CD4-positive, alpha-beta T cell treated with Interleukin-10 for 1 hour (primary cell): Measurements from ENCODE around the gene CAMKV.

ENCODE experiments used
- DNase-seq: peaks from one replicate; pipeline ENCODE4 v3.0.0-alpha.2; 2020

Gene CAMKV

DNA sequence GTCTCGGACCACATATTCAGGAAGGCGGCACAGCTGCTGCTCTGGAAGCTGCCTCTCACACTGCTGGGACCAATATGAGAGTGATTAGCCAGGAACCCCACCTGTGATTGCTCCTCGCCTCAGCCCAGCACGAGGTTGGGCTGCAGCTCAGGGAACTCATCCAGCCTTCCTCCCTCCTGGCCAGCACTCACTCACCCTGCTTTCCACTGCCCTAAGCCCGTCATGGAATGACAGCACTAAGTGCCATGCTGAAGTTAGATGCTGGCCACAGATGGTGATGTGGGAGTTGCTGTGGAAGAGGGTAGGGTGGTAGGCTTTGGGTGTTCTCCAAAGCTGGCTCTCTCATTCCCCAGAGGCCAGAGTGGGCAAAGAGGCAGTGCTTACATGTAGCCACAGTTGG, 26.6 kb upstream of the CAMKV start:
- DNase-seq, result no peak

DNA sequence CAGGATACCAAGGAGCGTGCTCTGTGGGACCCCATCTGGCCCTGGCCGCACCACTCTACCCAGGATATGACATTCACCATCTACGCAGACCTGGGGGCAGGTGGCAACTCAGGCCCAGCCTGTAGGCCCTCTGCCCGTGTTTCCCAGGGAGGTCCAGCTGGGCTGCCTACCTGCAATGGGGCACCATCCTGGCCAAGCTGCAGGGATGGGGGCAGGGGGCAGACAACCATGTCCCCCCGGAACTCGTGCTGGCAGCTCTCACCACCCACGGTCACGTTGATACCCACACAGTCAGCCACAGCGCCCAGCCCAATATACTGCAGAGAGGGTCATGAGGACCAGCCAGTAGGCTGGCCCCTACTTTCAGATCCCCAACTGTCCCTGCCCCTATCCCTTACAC, 26.1 kb upstream of the CAMKV start:
- no peak for DNase-seq

DNA sequence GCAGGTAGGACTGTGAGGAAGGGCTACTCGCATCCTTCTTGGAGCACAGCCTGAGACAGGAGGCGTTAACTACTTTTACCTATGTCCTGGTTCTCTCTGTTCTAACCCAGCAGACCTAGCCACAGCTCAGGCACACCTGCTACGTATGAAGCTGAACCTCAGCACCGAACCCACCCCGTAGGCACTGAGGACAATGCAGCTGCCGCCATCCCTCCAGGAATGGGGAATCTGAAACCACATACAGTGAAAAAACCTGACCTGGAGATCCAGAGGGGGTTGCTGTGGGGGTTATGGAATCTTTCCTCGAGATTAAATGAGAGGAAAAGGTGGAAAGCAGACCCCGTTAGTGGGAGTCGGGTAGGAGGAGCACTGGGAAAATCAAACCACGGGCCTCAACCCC, 19.6 kb upstream of the CAMKV start:
- DNase-seq, result no peak

- DNase-seq, result no peak
These were observed 17.2 kb upstream of the CAMKV start for GRCh38 chr3:49886922-49887265.

DNA sequence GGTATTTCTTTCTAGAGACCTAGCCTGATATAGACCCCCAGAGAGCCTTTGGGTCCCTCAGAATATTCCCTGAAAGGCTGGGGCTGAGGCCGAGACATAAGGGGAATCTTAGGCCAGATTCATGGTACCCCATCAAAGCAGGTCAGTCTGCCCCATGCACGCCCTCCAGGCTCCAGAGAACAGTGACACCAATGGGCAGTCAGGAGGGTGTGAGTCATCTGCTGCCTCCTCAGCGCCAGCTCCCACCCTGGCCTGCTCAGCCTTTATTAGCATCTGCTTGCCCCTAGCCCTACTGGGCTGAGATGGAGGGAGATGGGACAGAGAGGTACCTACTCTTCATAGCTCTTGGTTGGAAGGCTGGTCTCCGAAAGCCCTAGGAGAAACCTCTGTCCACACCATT, 14.3 kb upstream of the CAMKV start:
- DNase-seq, result no peak

DNA sequence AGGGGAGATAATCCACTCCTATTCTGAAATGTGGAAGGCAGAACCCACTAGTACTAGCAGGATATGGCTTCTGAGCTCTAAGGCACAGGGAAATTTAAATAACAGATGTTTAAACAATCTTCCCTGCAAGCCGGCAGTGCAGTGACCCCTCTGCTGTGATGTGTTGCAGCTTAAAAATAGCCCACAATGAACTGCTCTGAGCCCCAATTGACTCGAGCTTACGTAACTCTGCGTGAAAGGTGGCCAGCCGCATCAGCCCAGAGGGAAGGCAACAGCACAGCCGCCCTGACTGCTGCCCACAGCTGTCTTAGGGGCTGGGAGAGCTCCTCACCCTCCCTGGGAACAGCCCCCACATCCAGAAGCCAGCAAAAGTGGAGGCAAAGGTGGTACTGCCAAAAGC, 12.5 kb upstream of the CAMKV start:
- no peak for DNase-seq

DNA sequence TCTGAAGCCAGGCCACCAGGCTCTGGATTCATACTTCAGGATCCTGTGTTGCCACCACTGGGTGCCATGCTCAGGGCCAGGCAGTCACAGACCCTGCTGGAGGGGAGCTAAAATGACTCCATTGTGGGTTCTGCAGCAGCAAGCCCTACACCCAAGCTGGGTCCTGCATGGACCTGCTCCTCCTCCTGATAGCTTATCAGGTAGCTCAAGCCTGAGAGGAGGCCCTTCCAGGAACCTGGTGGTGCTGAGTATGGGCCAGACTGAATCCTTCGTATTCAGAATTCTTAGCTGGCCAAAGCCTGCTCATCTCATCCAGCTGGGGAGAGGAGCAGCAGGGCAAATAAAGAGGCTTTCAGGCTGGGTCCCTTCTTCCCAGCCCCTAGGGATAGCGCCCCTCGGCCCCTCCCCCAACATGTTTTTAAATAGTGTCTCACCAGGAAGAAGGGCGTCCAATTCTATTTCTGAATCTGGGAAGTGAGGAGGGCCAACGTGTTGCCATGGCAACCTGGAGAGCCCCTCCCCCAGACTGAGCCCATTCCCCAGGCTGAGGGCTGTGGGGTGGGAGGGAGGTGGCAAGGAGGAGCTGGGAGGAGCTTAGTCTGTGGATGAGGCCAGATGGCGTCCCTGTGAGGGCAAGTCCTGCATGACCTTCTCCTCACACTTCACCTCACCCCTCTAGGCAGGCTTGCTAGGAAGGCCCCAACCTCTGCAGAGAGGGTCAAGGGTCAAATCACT, 11.0 kb upstream of the CAMKV start:
- no peak for DNase-seq

- no peak for DNase-seq
These were observed 10.0 kb upstream of the CAMKV start for GRCh38 chr3:49879721-49880120.

GRCh38 chr3:49878686-49879085, 9.0 kb upstream of the CAMKV start:
- DNase-seq, result no peak

DNA sequence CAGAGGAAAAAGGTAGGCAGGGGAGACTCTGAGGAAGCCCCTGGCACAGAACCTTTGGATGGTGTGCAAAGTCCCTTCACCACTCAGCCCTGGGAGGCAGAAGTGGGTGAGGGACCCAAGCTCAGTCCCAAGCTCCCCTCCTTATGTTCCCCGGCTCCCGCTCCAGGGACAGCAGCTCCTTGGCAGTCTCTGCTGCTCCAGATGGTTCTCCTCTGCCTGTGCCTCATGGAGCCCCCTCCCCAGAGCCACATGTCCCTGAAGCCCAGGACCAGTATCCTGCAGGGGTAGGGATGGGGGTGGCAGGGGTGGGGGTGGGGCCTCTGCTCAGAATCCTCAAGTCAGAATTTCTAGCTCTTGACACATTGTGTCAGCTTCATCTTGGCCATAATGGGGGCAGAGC, 8.0 kb upstream of the CAMKV start:
- DNase-seq, result no peak

- no peak for DNase-seq
These were observed 6.9 kb upstream of the CAMKV start for GRCh38 chr3:49876567-49876966.

DNA sequence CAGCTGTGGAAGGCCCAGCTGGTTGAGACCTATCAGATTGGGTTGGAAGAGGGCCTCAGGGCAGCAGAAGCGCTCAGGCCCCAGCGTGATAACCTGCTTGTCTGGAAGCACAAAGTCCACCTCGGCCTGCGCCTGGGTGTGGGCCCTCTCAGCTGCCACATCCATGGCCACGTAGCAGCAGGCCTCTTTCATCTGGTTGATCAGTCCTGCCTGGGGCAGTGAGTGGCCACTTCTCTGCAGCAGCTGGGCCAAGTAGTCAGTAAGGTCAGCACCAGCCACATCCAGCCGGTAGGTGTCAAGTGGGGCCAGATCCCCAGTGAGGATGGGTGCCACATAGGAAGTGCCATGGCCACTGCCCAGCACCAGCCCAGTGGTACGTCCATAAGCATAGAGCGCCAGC, 3.9 kb upstream of the CAMKV start:
- no peak for DNase-seq

DNA sequence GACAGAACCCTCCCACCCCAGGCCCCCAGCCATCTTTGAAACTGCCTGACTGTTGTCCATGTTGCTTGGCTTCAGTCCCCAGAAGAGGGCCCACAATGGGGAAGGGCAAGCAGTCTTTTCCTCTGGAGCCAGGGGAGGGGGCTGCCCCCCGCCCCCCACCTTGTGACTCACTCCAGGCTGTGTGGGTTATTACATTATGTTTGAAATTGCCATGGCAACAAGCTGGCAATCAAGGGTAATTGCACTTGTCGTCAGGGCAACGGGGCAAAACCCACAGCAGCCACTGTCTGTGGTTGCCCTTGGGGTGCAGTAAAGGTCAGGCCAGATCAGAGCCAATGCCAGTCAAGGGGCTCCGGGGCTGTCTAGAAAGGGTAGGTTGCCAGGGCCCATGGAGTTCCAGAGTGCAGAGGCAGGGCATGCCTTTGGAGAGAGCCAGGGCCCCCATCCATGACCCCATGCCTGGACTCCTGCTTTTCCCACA, 3.1 kb upstream of the CAMKV start:
- DNase-seq, result peak; percentile 36

DNA sequence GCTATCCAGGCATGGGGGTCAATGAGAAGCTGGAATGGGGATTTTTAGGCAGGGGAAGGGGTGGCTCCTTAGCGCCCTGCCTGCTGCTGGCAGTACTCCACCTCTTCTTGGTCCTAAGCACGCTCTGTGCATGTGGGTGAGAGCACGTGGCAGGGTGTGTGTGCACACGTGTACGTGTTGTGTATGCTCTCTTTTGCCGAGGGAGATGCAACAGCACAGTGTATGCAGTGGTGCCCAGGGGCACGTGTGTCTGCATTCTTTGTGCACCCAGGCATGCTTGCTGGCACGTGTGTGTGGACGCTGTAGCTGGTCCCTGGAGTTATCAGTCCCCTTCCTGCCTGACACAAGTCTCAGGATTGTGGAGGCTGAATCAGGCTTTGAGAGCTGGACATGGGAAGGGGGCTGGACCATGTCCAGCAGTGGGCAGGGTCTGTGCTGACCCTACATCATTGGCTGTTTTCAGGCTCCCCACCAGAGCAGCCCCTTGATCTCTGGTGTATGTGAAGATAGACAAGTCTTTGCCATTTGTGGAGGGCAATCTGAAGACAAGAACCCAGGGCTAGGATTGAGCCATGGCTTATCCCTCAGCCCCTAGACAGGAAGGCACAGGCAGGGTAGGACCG, 1.9 kb upstream of the CAMKV start:
- no peak for DNase-seq

GRCh38 chr3:49868862-49869466, 742 bp downstream of the CAMKV start:
- no peak for DNase-seq

- peak; percentile 16 for DNase-seq
These were observed 1.8 kb downstream of the CAMKV start for GRCh38 chr3:49867871-49868321.

GRCh38 chr3:49867400-49867799, 2.3 kb downstream of the CAMKV start:
- DNase-seq, result no peak

DNA sequence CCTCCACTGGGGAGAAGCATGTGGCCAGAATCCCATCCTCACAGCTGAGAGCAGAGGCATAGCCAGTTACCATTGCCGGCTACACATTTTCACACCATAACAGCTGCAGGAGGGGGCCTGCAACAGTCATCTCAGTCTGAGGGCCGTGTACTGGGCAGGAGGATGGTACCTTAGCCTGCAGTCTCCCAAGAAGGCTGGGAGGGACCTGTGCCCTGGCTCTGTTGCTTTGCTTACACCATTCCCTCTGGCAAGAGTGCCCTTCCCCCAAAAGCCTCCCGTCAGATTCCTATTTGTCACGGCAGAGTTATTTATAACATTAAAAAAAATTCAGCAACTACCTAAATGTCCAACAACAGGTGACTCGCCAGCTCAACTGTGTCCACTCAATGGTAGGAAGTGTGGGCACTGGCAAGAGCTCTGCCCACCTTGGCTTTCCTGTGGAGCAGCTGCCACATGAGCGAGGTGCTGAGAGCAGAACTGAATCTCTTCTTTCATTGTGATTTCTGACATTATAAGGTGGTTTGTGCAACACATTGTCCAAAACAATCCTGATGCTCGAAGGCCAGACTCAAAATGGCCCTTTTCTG, 4.4 kb downstream of the CAMKV start:
- DNase-seq, result no peak

- DNase-seq, result no peak
These were observed 5.2 kb downstream of the CAMKV start for GRCh38 chr3:49864505-49864904.

DNA sequence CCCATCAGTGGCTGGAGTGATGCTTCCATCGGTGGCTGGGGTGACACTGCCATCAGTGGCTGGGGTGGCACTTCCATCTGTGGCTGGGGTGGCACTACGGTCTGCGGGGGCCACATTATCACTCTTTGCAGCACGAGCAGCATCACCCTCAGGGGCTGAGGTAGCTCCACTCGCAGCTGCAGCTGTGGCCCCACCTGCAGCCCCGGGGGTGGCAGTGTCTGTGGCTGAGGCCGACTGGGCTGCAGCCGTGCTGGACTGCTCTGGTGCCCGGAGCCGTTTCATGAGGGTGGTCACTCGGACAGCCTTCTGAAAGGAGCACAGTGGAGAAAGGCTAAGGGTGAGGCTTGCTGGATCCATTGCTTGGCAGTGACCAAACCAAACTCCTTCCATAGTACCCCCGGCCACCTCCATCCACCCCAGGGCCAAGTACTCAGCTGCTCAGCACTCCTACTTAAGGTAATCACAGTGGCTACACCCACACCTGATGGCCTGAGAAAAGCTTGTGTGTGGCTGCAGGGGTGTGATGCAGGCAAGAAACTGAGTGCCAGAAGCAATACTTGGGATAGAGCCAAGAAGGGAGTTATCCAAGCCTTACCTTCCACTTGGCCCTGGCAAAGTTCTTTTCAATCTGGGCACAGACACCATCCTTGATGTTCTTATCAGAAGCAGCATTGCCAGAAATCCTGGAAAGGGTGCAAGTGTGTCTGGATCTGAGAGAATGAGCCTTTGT, 10.0 kb downstream of the CAMKV start:
- DNase-seq, result no peak

GRCh38 chr3:49856181-49857005, 13.3 kb downstream of the CAMKV start, which contains the start of gene TRAIP:
TSS of gene TRAIP (minus strand) at chr3:49856564. CDS start at chr3:49856453, 111 bp downstream.
- peak; percentile 96 for DNase-seq

DNA sequence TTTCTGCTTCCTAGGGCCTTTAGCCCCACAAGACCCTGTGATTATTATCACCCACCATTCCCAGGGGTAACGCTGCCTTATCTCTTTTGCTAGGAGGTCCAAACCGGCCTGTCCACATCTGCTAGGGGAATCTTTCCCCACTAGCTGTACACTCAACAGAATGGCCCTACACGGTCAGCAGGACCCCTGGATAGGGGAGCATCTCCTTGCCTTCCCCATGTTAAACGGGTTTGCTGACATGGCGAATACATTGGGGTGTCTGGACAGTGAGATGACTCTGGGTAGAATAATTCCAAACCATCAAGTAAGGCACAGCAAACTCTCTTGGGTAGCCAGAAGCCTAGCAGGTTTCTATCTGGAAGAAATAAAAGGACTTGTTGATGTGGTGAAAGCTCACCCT, 14.0 kb downstream of the CAMKV start:
- DNase-seq, result no peak
